ENCODE measurements around the gene COX19.

COX19 gene

GRCh38 chr7:1017586-1018333 is 42.4 kb upstream of the COX19 start:
- Histone ChIP-seq H3K27me3 (replicated peaks; ENCODE audit: control insufficient read depth, insufficient read depth, low read length) (no peaks in the 10 kb centered on the region), H3K4me1 (ENCODE audit: control insufficient read depth, insufficient read depth, low read length) (no peaks in the 10 kb centered on the region), H3K9ac (ENCODE audit: low read length) (no peak overlapping the region), H3K9me3 (ENCODE audit: control insufficient read depth, low read length) (no peaks in the 10 kb centered on the region), H3K4me3 (ENCODE audit: low read length) (no peak overlapping the region), H3K36me3 (ENCODE audit: control insufficient read depth, insufficient read depth, low read length, severe bottlenecking) (no peaks in the 10 kb centered on the region)
- DNase-seq (ENCODE audit: low read depth), result no peak

- no peaks in the 10 kb centered on the region for H3K36me3 ChIP-seq (ENCODE audit: control insufficient read depth, insufficient read depth, low read length, severe bottlenecking)
Measured at GRCh38 chr7:1016577-1017531, 41.5 kb upstream of the COX19 start.

GRCh38 chr7:1015196-1016121 is 40.1 kb upstream of the COX19 start:
- H3K4me1 ChIP-seq (ENCODE audit: control insufficient read depth, insufficient read depth, low read length), result no peaks in the 10 kb centered on the region
- no peak overlapping the region for H3K9ac ChIP-seq (ENCODE audit: low read length)
- no peaks in the 10 kb centered on the region for H3K27me3 ChIP-seq (replicated peaks; ENCODE audit: control insufficient read depth, insufficient read depth, low read length)
- no peaks in the 10 kb centered on the region for H3K36me3 ChIP-seq (ENCODE audit: control insufficient read depth, insufficient read depth, low read length, severe bottlenecking)
- no peak for DNase-seq (ENCODE audit: low read depth)
- no peaks in the 10 kb centered on the region for H3K9me3 ChIP-seq (ENCODE audit: control insufficient read depth, low read length)
- H3K4me3 ChIP-seq (ENCODE audit: low read length), result no peak overlapping the region

More at GRCh38 chr7:1016577-1017531, 41.5 kb upstream of the COX19 start:
- Histone ChIP-seq H3K27me3 (replicated peaks; ENCODE audit: control insufficient read depth, insufficient read depth, low read length) (no peaks in the 10 kb centered on the region), H3K9me3 (ENCODE audit: control insufficient read depth, low read length) (no peaks in the 10 kb centered on the region), H3K9ac (ENCODE audit: low read length) (no peak overlapping the region), H3K4me3 (ENCODE audit: low read length) (no peak overlapping the region), H3K4me1 (ENCODE audit: control insufficient read depth, insufficient read depth, low read length) (no peaks in the 10 kb centered on the region)
- DNase-seq (ENCODE audit: low read depth), result no peak

GRCh38 chr7:1014681-1015080 is 39.3 kb upstream of the COX19 start:
- Histone ChIP-seq H3K9me3 (ENCODE audit: control insufficient read depth, low read length) (no peaks in the 10 kb centered on the region), H3K9ac (ENCODE audit: low read length) (no peak overlapping the region), H3K27me3 (replicated peaks; ENCODE audit: control insufficient read depth, insufficient read depth, low read length) (no peaks in the 10 kb centered on the region), H3K4me3 (ENCODE audit: low read length) (no peak overlapping the region), H3K36me3 (ENCODE audit: control insufficient read depth, insufficient read depth, low read length, severe bottlenecking) (no peaks in the 10 kb centered on the region), H3K4me1 (ENCODE audit: control insufficient read depth, insufficient read depth, low read length) (no peaks in the 10 kb centered on the region)
- DNase-seq (ENCODE audit: low read depth), result no peak

- H3K36me3 ChIP-seq (ENCODE audit: control insufficient read depth, insufficient read depth, low read length, severe bottlenecking), result no peaks in the 10 kb centered on the region
- DNase-seq (ENCODE audit: low read depth), result peak; percentile 16
- no peaks in the 10 kb centered on the region for H3K27me3 ChIP-seq (replicated peaks; ENCODE audit: control insufficient read depth, insufficient read depth, low read length)
- no peak overlapping the region for H3K4me3 ChIP-seq (ENCODE audit: low read length)
- H3K9ac ChIP-seq (ENCODE audit: low read length), result no peak overlapping the region
- no peaks in the 10 kb centered on the region for H3K4me1 ChIP-seq (ENCODE audit: control insufficient read depth, insufficient read depth, low read length)
- H3K9me3 ChIP-seq (ENCODE audit: control insufficient read depth, low read length), result no peaks in the 10 kb centered on the region
Measured at GRCh38 chr7:1013581-1013980, 38.2 kb upstream of the COX19 start.

GRCh38 chr7:1012716-1013095 is 37.4 kb upstream of the COX19 start:
- no peaks in the 10 kb centered on the region for H3K9me3 ChIP-seq (ENCODE audit: control insufficient read depth, low read length)
- H3K36me3 ChIP-seq (ENCODE audit: control insufficient read depth, insufficient read depth, low read length, severe bottlenecking), result no peaks in the 10 kb centered on the region
- H3K9ac ChIP-seq (ENCODE audit: low read length), result no peak overlapping the region
- no peaks in the 10 kb centered on the region for H3K4me1 ChIP-seq (ENCODE audit: control insufficient read depth, insufficient read depth, low read length)
- H3K27me3 ChIP-seq (replicated peaks; ENCODE audit: control insufficient read depth, insufficient read depth, low read length), result no peaks in the 10 kb centered on the region
- no peak for DNase-seq (ENCODE audit: low read depth)
- no peak overlapping the region for H3K4me3 ChIP-seq (ENCODE audit: low read length)

GRCh38 chr7:1012004-1012715 is 36.8 kb upstream of the COX19 start:
- Histone ChIP-seq H3K9ac (ENCODE audit: low read length) (no peak overlapping the region), H3K4me3 (ENCODE audit: low read length) (no peak overlapping the region), H3K9me3 (ENCODE audit: control insufficient read depth, low read length) (no peaks in the 10 kb centered on the region), H3K4me1 (ENCODE audit: control insufficient read depth, insufficient read depth, low read length) (no peaks in the 10 kb centered on the region), H3K36me3 (ENCODE audit: control insufficient read depth, insufficient read depth, low read length, severe bottlenecking) (no peaks in the 10 kb centered on the region), H3K27me3 (replicated peaks; ENCODE audit: control insufficient read depth, insufficient read depth, low read length) (no peaks in the 10 kb centered on the region)
- no peak for DNase-seq (ENCODE audit: low read depth)

- no peaks in the 10 kb centered on the region for H3K27me3 ChIP-seq (replicated peaks; ENCODE audit: control insufficient read depth, insufficient read depth, low read length)
- no peak for DNase-seq (ENCODE audit: low read depth)
- no peaks in the 10 kb centered on the region for H3K9me3 ChIP-seq (ENCODE audit: control insufficient read depth, low read length)
- no peak overlapping the region for H3K4me3 ChIP-seq (ENCODE audit: low read length)
- H3K36me3 ChIP-seq (ENCODE audit: control insufficient read depth, insufficient read depth, low read length, severe bottlenecking), result no peaks in the 10 kb centered on the region
- H3K4me1 ChIP-seq (ENCODE audit: control insufficient read depth, insufficient read depth, low read length), result no peaks in the 10 kb centered on the region
- no peak overlapping the region for H3K9ac ChIP-seq (ENCODE audit: low read length)
Measured at GRCh38 chr7:1011297-1012003, 36.1 kb upstream of the COX19 start.

GRCh38 chr7:1010226-1010625 is 34.9 kb upstream of the COX19 start:
- Histone ChIP-seq H3K4me1 (ENCODE audit: control insufficient read depth, insufficient read depth, low read length) (no peaks in the 10 kb centered on the region), H3K27me3 (replicated peaks; ENCODE audit: control insufficient read depth, insufficient read depth, low read length) (no peaks in the 10 kb centered on the region), H3K4me3 (ENCODE audit: low read length) (no peak overlapping the region), H3K9me3 (ENCODE audit: control insufficient read depth, low read length) (no peaks in the 10 kb centered on the region), H3K36me3 (ENCODE audit: control insufficient read depth, insufficient read depth, low read length, severe bottlenecking) (no peaks in the 10 kb centered on the region), H3K9ac (ENCODE audit: low read length) (no peak overlapping the region)
- no peak for DNase-seq (ENCODE audit: low read depth)

GRCh38 chr7:1009747-1010146 is 34.4 kb upstream of the COX19 start:
- Histone ChIP-seq H3K9me3 (ENCODE audit: control insufficient read depth, low read length) (no peaks in the 10 kb centered on the region), H3K4me3 (ENCODE audit: low read length) (no peak overlapping the region), H3K36me3 (ENCODE audit: control insufficient read depth, insufficient read depth, low read length, severe bottlenecking) (no peaks in the 10 kb centered on the region), H3K9ac (ENCODE audit: low read length) (no peak overlapping the region), H3K4me1 (ENCODE audit: control insufficient read depth, insufficient read depth, low read length) (peaks cover under 1% of the 10 kb centered on the region), H3K27me3 (replicated peaks; ENCODE audit: control insufficient read depth, insufficient read depth, low read length) (no peaks in the 10 kb centered on the region)
- no peak for DNase-seq (ENCODE audit: low read depth)

Data from adipocyte (in vitro differentiated cells).